GM21717 (cell line): ENCODE results near the gene ZNF750.
"Not testable (repeated sequence)": the region's sequence is repeated elsewhere in the genome, so short reads cannot be mapped to it uniquely, and the experiment has no call there.

ENCODE experiments used
- ATAC-seq: cut with Tn5 transposase; IDR thresholded peaks from one replicate; pipeline ENCODE4 v1.9.1; 2021; ENCODE audit warnings: mild to moderate bottlenecking, moderate library complexity; ENCODE audit not compliant: unreplicated experiment

ZNF750 gene

GRCh38 chr17:82798752-82799151, 41.1 kb downstream of the ZNF750 start:
- ATAC-seq, result no peak

- ATAC-seq, result no peak
Measured at GRCh38 chr17:82797061-82797460, 42.8 kb downstream of the ZNF750 start.

GRCh38 chr17:82795615-82796014, 44.2 kb downstream of the ZNF750 start:
- no peak for ATAC-seq

- ATAC-seq, result no peak
Measured at GRCh38 chr17:82794781-82795482, 44.9 kb downstream of the ZNF750 start.

GRCh38 chr17:82793974-82794630, 45.7 kb downstream of the ZNF750 start:
- no peak for ATAC-seq

- no peak for ATAC-seq
Measured at GRCh38 chr17:82791532-82791931, 48.3 kb downstream of the ZNF750 start.

GRCh38 chr17:82790391-82790790, 49.4 kb downstream of the ZNF750 start:
- no peak for ATAC-seq

- ATAC-seq, result no peak
Measured at GRCh38 chr17:82789806-82790205, 50.0 kb downstream of the ZNF750 start.

GRCh38 chr17:82789051-82789592, 50.7 kb downstream of the ZNF750 start:
- no peak for ATAC-seq

- no peak for ATAC-seq
Measured at GRCh38 chr17:82788206-82789001, 51.4 kb downstream of the ZNF750 start.

GRCh38 chr17:82787081-82787848, 52.6 kb downstream of the ZNF750 start:
- ATAC-seq, result no peak

- no peak for ATAC-seq
Measured at GRCh38 chr17:82786427-82786826, 53.4 kb downstream of the ZNF750 start.

- not testable (repeated sequence) for ATAC-seq
Measured at GRCh38 chr17:82785581-82785980, 54.2 kb downstream of the ZNF750 start.

GRCh38 chr17:82783498-82783897, 56.3 kb downstream of the ZNF750 start:
- no peak for ATAC-seq

GRCh38 chr17:82782657-82783207, 57.1 kb downstream of the ZNF750 start:
- no peak for ATAC-seq

- ATAC-seq, result no peak
Measured at GRCh38 chr17:82781894-82782274, 57.9 kb downstream of the ZNF750 start.

- no peak for ATAC-seq
Measured at GRCh38 chr17:82780971-82781893, 58.6 kb downstream of the ZNF750 start.

- no peak for ATAC-seq
Measured at GRCh38 chr17:82780195-82780594, 59.6 kb downstream of the ZNF750 start.

GRCh38 chr17:82779541-82779940, 60.3 kb downstream of the ZNF750 start:
- no peak for ATAC-seq
